ENCODE results near the gene P3H3. TPM values are rescaled to one million over a fixed set of nuclear protein-coding genes. Genes with fewer than 3 reads are reported as not detected.
A peak's percentile ranks its signal among the peaks of the same experiment; 100 is the strongest.

The P3H3 gene
- polyA plus RNA-seq, 6 donors from 2014 or later, result not detected

GRCh38 chr12:6834254-6834653 is 6.0 kb downstream of the P3H3 start:
- Mint-ChIP-seq H3K36me3 (no peaks in the 10 kb centered on the region), H3K27me3 (peaks cover 35 to 53% (median 39%) of the 10 kb centered on the region in 3 donors), H3K27ac (peak overlapping the region in 1 of 6 donors; percentile 20), H3K9me3 (no peaks in the 10 kb centered on the region), H3K4me1 (peaks cover 10 to 12% (median 11%) of the 10 kb centered on the region in 3 donors), H3K4me3 (no peak overlapping the region)
- ATAC-seq (ENCODE audit: low read depth in 2 of 2) (no peak), DNase-seq (no peak)

- Mint-ChIP-seq H3K4me3 (no peak overlapping the region), H3K9me3 (no peaks in the 10 kb centered on the region), H3K4me1 (peaks cover 5 to 9% (median 7%) of the 10 kb centered on the region in 3 donors), H3K27ac (peak overlapping the region in 1 of 6 donors; percentile 24), H3K36me3 (no peaks in the 10 kb centered on the region), H3K27me3 (peaks cover 31 to 47% (median 32%) of the 10 kb centered on the region in 3 donors)
- ATAC-seq (ENCODE audit: low read depth in 2 of 2) (no peak), DNase-seq (no peak)
These were observed 6.7 kb downstream of the P3H3 start for GRCh38 chr12:6834873-6835272.

GRCh38 chr12:6836851-6837250 is 8.6 kb downstream of the P3H3 start:
- no peaks in the 10 kb centered on the region for H3K36me3 Mint-ChIP-seq
- H3K9me3 Mint-ChIP-seq, result no peaks in the 10 kb centered on the region
- H3K27me3 Mint-ChIP-seq, result peaks cover 13 to 27% (median 20%) of the 10 kb centered on the region in 3 donors
- no peak overlapping the region for H3K4me3 Mint-ChIP-seq
- peaks cover 5 to 9% (median 7%) of the 10 kb centered on the region in 3 donors for H3K4me1 Mint-ChIP-seq
- no peak overlapping the region for H3K27ac Mint-ChIP-seq
- no peak for DNase-seq
- no peak for ATAC-seq (ENCODE audit: low read depth in 2 of 2)

GRCh38 chr12:6837370-6838060 is 9.3 kb downstream of the P3H3 start:
- no peaks in the 10 kb centered on the region for H3K9me3 Mint-ChIP-seq
- H3K4me1 Mint-ChIP-seq, result peaks cover 5 to 9% (median 7%) of the 10 kb centered on the region in 3 donors
- DNase-seq, result no peak
- H3K36me3 Mint-ChIP-seq, result no peaks in the 10 kb centered on the region
- no peak for ATAC-seq (ENCODE audit: low read depth in 2 of 2)
- H3K27me3 Mint-ChIP-seq, result peaks cover 8 to 21% (median 15%) of the 10 kb centered on the region in 3 donors
- no peak overlapping the region for H3K4me3 Mint-ChIP-seq
- no peak overlapping the region for H3K27ac Mint-ChIP-seq

- DNase-seq (no peak), ATAC-seq (ENCODE audit: low read depth in 2 of 2) (no peak)
- no peak overlapping the region for H3K4me3 Mint-ChIP-seq
- no peaks in the 10 kb centered on the region for H3K36me3 Mint-ChIP-seq
- no peaks in the 10 kb centered on the region for H3K9me3 Mint-ChIP-seq
- peaks cover 5 to 9% (median 7%) of the 10 kb centered on the region in 3 donors for H3K4me1 Mint-ChIP-seq
- H3K27me3 Mint-ChIP-seq, result peaks cover 8 to 18% (median 10%) of the 10 kb centered on the region in 3 donors
- peak overlapping the region in 1 of 6 donors; percentile 33 for H3K27ac Mint-ChIP-seq
These were observed 10.6 kb downstream of the P3H3 start for GRCh38 chr12:6838854-6839253.

- peaks cover 4 to 9% (median 5%) of the 10 kb centered on the region in 3 donors for H3K4me1 Mint-ChIP-seq
- H3K9me3 Mint-ChIP-seq, result no peaks in the 10 kb centered on the region
- no peak for DNase-seq
- H3K27ac Mint-ChIP-seq, result no peak overlapping the region
- H3K36me3 Mint-ChIP-seq, result no peaks in the 10 kb centered on the region
- ATAC-seq (ENCODE audit: low read depth in 2 of 2), result peak; percentile 27 to 68
- peaks cover 1 to 16% (median 3%) of the 10 kb centered on the region in 3 donors for H3K27me3 Mint-ChIP-seq
- H3K4me3 Mint-ChIP-seq, result no peak overlapping the region
These were observed 11.4 kb downstream of the P3H3 start for GRCh38 chr12:6839482-6840201.

GRCh38 chr12:6840330-6840729 is 12.1 kb downstream of the P3H3 start:
- Mint-ChIP-seq H3K27me3 (peaks cover 0 to 11% (median 3%) of the 10 kb centered on the region in 3 donors), H3K4me3 (no peak overlapping the region), H3K27ac (peak overlapping the region in 1 of 6 donors; percentile 70), H3K36me3 (no peaks in the 10 kb centered on the region), H3K9me3 (no peaks in the 10 kb centered on the region), H3K4me1 (peaks cover 4 to 9% (median 5%) of the 10 kb centered on the region in 3 donors)
- ATAC-seq (ENCODE audit: low read depth in 2 of 2), result no peak
- no peak for DNase-seq

GRCh38 chr12:6840761-6841515 is 12.7 kb downstream of the P3H3 start, which contains the start of gene GNB3:
Gene GNB3, plus strand, starts transcription at chr12:6840925. Its CDS starts 363 bp downstream, at chr12:6841288.
- Mint-ChIP-seq H3K27ac (peak within 1 kb of the TSS in 1 of 6 donors; percentile 70), H3K4me3 (no peak within 1 kb of the TSS), H3K9me3 (no peaks in the 10 kb centered on the region), H3K4me1 (peaks cover 0 to 4% (median 0%) of the 10 kb centered on the region in 3 donors), H3K36me3 (no peaks in the 10 kb centered on the region), H3K27me3 (peaks cover 0 to 11% (median 0%) of the 10 kb centered on the region in 3 donors)
- ATAC-seq (ENCODE audit: low read depth in 2 of 2) (no peak), DNase-seq (no peak)

GRCh38 chr12:6842075-6842474 is 13.9 kb downstream of the P3H3 start:
- Mint-ChIP-seq H3K9me3 (no peaks in the 10 kb centered on the region), H3K4me3 (no peak overlapping the region), H3K27me3 (peaks cover 0 to 7% (median 0%) of the 10 kb centered on the region in 3 donors), H3K27ac (no peak overlapping the region), H3K4me1 (no peaks in the 10 kb centered on the region), H3K36me3 (no peaks in the 10 kb centered on the region)
- no peak for DNase-seq
- ATAC-seq (ENCODE audit: low read depth in 2 of 2), result no peak

- Mint-ChIP-seq H3K27ac (no peak overlapping the region), H3K4me3 (peak overlapping the region in 1 of 8 donors; percentile 66), H3K4me1 (no peaks in the 10 kb centered on the region), H3K27me3 (peaks cover 0 to 5% (median 0%) of the 10 kb centered on the region in 3 donors), H3K36me3 (no peaks in the 10 kb centered on the region), H3K9me3 (no peaks in the 10 kb centered on the region)
- DNase-seq (no peak), ATAC-seq (ENCODE audit: low read depth in 2 of 2) (no peak)
These were observed 15.1 kb downstream of the P3H3 start for GRCh38 chr12:6843118-6843902.

- peaks cover 0 to 7% (median 7%) of the 10 kb centered on the region in 3 donors for H3K4me1 Mint-ChIP-seq
- no peaks in the 10 kb centered on the region for H3K36me3 Mint-ChIP-seq
- H3K27ac Mint-ChIP-seq, result no peak overlapping the region
- ATAC-seq (ENCODE audit: low read depth in 2 of 2), result no peak
- no peak overlapping the region for H3K4me3 Mint-ChIP-seq
- H3K27me3 Mint-ChIP-seq, result peaks cover 0 to 5% (median 0%) of the 10 kb centered on the region in 3 donors
- DNase-seq, result no peak
- no peaks in the 10 kb centered on the region for H3K9me3 Mint-ChIP-seq
These were observed 17.2 kb downstream of the P3H3 start for GRCh38 chr12:6845395-6845794.

- Mint-ChIP-seq H3K9me3 (no peaks in the 10 kb centered on the region), H3K4me1 (peaks cover 6 to 15% (median 14%) of the 10 kb centered on the region in 3 donors), H3K36me3 (no peaks in the 10 kb centered on the region), H3K27me3 (peaks cover 0 to 5% (median 0%) of the 10 kb centered on the region in 3 donors), H3K27ac (peak overlapping the region in 1 of 6 donors; percentile 1), H3K4me3 (no peak overlapping the region)
- ATAC-seq (ENCODE audit: low read depth in 2 of 2) (no peak), DNase-seq (no peak)
These were observed 18.2 kb downstream of the P3H3 start for GRCh38 chr12:6846316-6846869.

Measured in naive B cell (primary cell).